GM18873 (cell line): ENCODE results near the gene ADAMTS13.

Experiments used
- ATAC-seq: cut with Tn5 transposase; IDR thresholded peaks from one replicate; pipeline ENCODE4 v1.9.1; 2021; ENCODE audit warnings: mild to moderate bottlenecking, moderate library complexity, moderate number of reproducible peaks; ENCODE audit not compliant: unreplicated experiment, low FRiP score

ADAMTS13 gene

GRCh38 chr9:133423216-133423615 is 1.0 kb downstream of the ADAMTS13 start:
- ATAC-seq, result no peak

GRCh38 chr9:133424187-133424586 is 2.0 kb downstream of the ADAMTS13 start:
- no peak for ATAC-seq

DNA sequence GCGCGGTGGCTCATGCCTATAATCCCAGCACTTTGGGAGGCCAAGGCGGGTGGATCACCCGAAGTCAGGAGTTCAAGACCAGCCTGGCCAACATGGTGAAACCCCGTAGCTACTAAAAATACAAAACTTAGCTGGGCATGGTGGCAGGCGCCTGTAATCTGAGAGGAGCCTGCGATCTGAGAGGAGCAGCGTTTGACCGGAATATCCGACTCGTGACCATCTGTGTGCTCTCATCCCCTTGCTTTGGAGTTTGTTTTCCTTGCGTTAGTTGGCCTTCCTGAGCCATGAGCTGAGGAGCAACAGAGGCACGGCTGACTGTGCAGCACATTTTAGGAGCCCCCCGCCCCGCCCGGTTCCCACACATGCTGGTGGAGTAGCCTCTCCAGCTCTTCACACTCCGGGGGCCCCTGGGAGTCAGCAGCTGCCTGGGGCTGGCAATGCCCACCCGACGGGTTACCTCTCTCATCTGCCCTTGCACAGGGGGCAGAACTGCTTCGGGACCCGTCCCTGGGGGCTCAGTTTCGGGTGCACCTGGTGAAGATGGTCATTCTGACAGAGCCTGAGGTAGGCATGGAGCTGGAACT is 3.0 kb downstream of the ADAMTS13 start:
- ATAC-seq, result no peak

- no peak for ATAC-seq
Measured at GRCh38 chr9:133426011-133426410, 3.8 kb downstream of the ADAMTS13 start.

GRCh38 chr9:133427658-133428348 is 5.6 kb downstream of the ADAMTS13 start:
- ATAC-seq, result no peak

DNA sequence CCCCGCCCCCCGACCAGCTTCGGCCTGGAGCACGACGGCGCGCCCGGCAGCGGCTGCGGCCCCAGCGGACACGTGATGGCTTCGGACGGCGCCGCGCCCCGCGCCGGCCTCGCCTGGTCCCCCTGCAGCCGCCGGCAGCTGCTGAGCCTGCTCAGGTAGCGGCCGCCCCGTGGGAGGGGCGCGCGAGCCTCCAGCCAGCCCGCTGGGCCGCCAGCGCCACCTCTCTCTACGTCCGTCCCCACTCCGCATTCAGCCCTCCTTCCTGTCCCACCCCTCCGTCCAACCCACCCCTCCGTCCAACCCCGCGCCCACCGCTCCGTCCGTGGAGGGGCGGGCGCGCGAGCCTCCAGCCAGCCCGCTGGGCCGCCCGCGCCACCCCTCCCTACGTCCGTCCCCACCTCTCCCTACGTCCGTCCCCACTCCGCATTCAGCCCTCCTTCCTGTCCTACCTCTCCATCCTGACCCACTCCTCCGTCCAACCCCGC is 6.5 kb downstream of the ADAMTS13 start:
- no peak for ATAC-seq

- ATAC-seq, result no peak
Measured at GRCh38 chr9:133429214-133429613, 7.0 kb downstream of the ADAMTS13 start.

GRCh38 chr9:133429641-133430161 is 7.5 kb downstream of the ADAMTS13 start:
- ATAC-seq, result no peak

- ATAC-seq, result no peak
Measured at GRCh38 chr9:133430244-133430643, 8.1 kb downstream of the ADAMTS13 start.

DNA sequence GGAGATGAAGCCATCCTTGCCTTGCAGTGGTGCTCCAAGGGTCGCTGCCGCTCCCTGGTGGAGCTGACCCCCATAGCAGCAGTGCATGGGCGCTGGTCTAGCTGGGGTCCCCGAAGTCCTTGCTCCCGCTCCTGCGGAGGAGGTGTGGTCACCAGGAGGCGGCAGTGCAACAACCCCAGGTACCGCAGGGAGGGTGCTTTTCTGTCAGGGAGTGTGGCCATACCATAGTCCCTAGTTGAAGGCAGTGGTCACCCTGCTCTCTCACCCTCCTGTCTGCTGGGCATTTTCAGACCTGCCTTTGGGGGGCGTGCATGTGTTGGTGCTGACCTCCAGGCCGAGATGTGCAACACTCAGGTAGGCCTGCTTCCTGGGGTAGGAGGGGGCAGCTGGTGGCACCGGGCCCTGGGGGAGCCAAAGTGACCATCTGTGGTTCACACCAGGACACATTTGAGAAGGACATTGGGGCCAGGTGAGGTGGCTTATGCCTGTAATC is 11.2 kb downstream of the ADAMTS13 start:
- ATAC-seq, result no peak

DNA sequence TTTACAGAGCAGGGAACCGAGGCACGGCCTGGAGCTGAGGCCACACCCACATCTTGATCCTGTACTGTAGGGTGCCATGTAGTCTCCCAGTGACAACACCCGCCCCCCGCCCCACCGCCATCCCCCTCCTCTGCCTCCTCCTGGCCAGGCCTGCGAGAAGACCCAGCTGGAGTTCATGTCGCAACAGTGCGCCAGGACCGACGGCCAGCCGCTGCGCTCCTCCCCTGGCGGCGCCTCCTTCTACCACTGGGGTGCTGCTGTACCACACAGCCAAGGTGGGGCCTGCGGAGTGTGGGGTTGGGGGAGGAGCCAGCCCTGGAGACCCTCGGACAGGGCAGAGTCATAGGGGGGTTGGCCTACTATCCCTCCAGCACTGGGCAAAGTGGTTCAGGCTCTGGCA is 14.5 kb downstream of the ADAMTS13 start:
- ATAC-seq, result no peak

DNA sequence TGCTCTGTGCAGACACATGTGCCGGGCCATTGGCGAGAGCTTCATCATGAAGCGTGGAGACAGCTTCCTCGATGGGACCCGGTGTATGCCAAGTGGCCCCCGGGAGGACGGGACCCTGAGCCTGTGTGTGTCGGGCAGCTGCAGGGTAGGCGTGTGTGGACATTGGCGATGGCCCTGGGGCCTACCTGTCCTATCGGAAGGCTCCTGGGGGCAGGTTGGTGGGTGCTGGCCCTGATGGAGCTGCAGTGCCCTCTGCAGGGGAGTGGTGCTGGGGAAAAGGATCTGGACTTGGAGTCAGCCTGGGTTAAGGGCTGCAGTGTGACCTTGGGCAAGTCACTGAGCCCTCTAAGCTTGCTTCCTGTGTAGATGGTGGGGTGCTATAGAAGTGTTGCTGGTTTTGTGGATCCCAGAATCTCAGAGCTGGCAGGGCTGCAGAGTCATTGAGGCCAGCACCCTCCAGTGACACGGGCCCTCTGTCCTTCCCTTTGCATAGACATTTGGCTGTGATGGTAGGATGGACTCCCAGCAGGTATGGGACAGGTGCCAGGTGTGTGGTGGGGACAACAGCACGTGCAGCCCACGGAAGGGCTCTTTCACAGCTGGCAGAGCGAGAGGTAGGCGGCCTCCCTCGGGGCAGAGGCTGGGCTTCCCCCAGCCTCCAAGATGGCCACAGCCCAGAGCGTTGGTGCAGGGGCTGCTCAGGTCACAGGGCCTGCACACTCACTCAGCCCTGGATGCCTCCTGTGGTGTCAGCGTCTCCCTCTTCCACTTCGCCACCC is 15.8 kb downstream of the ADAMTS13 start:
- no peak for ATAC-seq

GRCh38 chr9:133439337-133439736 is 17.2 kb downstream of the ADAMTS13 start:
- no peak for ATAC-seq

- no peak for ATAC-seq
Measured at GRCh38 chr9:133440874-133441273, 18.7 kb downstream of the ADAMTS13 start.

DNA sequence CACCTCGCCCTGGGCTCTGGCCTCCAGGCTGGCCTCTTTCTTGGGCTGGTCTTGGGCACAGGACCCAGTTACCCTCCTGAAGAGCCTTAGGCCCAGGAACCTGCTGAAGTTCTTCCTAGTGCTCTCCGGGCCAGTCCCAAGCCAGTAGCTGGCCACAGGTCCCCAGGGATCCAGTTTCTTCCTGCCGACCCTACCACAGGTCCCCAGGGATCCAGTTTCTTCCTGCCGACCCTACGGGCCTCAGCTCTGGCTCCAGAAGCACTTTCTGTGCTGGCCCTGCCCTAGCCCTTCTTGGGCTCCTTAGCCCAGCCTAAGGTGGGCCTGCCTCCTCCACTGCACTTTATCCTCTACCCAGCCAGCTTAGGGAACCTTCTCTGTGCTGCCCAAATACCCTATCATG is 19.4 kb downstream of the ADAMTS13 start:
- no peak for ATAC-seq

DNA sequence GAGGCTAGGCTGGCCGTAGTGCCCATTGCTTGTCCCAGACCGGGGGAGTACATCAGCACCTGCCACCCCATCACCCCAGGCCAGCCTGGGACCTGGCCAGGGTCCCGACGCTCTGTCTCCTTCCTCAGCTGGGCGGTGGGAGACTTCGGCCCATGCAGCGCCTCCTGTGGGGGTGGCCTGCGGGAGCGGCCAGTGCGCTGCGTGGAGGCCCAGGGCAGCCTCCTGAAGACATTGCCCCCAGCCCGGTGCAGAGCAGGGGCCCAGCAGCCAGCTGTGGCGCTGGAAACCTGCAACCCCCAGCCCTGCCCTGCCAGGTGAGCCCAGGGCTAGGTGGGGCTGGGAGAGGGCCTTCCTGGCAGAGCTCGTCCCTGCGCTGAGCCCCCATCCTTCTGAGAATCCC is 21.1 kb downstream of the ADAMTS13 start:
- no peak for ATAC-seq

GRCh38 chr9:133443982-133444381 is 21.8 kb downstream of the ADAMTS13 start:
- no peak for ATAC-seq

- no peak for ATAC-seq
Measured at GRCh38 chr9:133445293-133445969, 23.3 kb downstream of the ADAMTS13 start.

- no peak for ATAC-seq
Measured at GRCh38 chr9:133448487-133448972, 26.4 kb downstream of the ADAMTS13 start.

- ATAC-seq, result no peak
Measured at GRCh38 chr9:133449760-133450159, 27.6 kb downstream of the ADAMTS13 start.
